ENCODE data around the gene NES. TPM values are rescaled to one million over a fixed set of nuclear protein-coding genes. Genes with fewer than 3 reads are reported as not detected.

Gene NES
- total RNA-seq, 1 experiment from 2014 or later, result 6.8 TPM

DNA sequence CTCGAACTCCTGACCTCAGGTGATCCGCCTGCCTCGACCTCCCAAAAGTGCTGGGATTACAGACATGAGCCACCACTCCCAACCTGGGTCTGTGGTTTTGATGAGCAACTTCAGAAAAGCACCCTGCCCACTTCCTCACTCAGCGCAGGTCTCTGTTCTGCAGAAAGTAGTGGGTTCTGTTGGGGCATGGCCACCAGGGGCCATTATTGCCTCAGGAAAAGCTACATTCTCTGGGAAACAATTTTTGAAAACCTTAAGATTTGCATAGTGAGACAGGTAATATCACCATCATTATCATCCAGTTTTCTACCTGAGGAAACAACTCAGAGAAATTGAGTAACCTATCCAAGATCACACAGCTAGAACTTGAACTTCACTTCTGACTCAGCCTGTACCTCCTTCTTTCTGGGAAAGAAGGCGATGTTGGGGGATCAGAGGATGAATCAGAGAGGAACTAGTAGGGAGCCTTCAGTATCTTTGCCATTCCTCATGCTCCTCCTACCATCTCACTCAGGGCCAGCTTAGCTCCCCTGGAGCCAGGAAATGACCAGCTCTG is 7.1 kb upstream of the NES start:
- DNase-seq, result peak in 1 of 2 experiments; percentile 84
- intact Hi-C loops (cut with micrococcal nuclease; ENCODE audit: unreplicated experiment), result loop anchor here (1.0 kb wide), 1 partner anchor 206 kb away; no protein-coding TSS in a partner anchor
- Histone ChIP-seq H3K79me2 (ENCODE audit: low read depth) (no peaks in the 10 kb centered on the region), H3K9me3 (ENCODE audit: insufficient read depth, low read depth) (no peaks in the 10 kb centered on the region), H3K27ac (peak overlapping the region; percentile 78), H3K4me2 (peak overlapping the region; percentile 4; the same call in 1 of the 2 replicates), H3K36me3 (ENCODE audit: low read depth) (no peaks in the 10 kb centered on the region), H3K9me2 (ENCODE audit: insufficient read depth) (no peaks in the 10 kb centered on the region), H4K20me1 (ENCODE audit: insufficient read depth) (no peaks in the 10 kb centered on the region), H2AFZ (no peak overlapping the region), H3F3A (ENCODE audit: insufficient read depth, low read depth) (peaks cover 27% of the 10 kb centered on the region), H3K4me1 (replicated peaks; ENCODE audit: insufficient read depth) (peaks cover 45% of the 10 kb centered on the region), H3K27me3 (ENCODE audit: insufficient read depth, low read depth) (peaks cover 5% of the 10 kb centered on the region; the same call in 1 of the 2 replicates), H3K4me3 (no peak overlapping the region)
- BruUV-seq (replicated peaks), result no TSS peak
- POLR2A ChIA-PET (ENCODE audit: unreplicated experiment), result interaction anchor here (0.5 kb wide), 1 partner anchor 60 kb away, joined by 3 read pairs; no protein-coding TSS in a partner anchor
- no peak for TF ChIP-seq EZH2 (IDR thresholded peaks at IDR 0.05; ENCODE audit: low read depth)
- TF ChIP-seq, protein P1, sequence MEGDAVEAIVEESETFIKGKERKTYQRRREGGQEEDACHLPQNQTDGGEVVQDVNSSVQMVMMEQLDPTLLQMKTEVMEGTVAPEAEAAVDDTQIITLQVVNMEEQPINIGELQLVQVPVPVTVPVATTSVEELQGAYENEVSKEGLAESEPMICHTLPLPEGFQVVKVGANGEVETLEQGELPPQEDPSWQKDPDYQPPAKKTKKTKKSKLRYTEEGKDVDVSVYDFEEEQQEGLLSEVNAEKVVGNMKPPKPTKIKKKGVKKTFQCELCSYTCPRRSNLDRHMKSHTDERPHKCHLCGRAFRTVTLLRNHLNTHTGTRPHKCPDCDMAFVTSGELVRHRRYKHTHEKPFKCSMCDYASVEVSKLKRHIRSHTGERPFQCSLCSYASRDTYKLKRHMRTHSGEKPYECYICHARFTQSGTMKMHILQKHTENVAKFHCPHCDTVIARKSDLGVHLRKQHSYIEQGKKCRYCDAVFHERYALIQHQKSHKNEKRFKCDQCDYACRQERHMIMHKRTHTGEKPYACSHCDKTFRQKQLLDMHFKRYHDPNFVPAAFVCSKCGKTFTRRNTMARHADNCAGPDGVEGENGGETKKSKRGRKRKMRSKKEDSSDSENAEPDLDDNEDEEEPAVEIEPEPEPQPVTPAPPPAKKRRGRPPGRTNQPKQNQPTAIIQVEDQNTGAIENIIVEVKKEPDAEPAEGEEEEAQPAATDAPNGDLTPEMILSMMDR (conservative IDR thresholded peaks at IDR 0.05), result peak; percentile 51; the same call in 1 of the 2 replicates
- CTCF ChIA-PET, result interaction anchor here (0.5 to 1.6 kb wide), 5 partner anchors 10 to 236 kb away, joined by 3 to 15 read pairs (median 5); partner anchors contain the start of gene LRRC71

DNA sequence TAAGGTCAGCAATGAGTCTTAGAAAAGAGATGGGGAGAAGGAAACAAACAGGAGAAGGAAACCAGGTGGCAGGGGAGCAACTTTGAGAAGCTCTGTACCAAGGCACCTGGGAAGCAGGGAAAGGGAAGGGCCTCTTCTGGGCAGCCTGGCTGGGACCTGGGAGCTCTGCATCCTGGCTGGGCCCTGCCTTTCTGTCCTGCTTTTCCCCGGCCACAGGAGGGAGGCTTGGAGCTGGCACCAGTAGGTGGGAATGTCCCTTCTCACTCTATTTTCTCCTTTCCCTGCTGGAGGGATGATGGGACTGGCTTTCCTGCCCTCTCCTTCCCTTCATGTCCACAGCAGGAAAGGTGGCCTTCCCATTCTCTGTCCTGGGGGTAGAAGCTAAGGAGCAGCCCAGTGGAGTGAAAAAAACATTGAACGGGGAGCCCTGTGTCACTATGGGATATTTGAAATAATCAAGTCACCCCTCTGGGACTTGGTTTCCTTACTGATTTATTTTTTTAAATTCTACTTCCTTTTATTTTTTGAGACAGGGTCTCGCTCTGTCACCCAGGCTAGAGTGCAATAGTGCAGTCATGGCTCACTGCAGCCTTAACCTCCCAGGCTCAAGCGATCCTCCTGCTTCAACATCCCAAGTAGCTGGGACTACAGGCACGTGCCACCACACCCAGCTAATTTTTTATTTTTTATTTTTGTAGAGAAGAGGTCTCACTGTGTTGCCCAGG is 5.1 kb upstream of the NES start:
- Histone ChIP-seq H3F3A (ENCODE audit: insufficient read depth, low read depth) (peaks cover 27% of the 10 kb centered on the region), H3K79me2 (ENCODE audit: low read depth) (no peaks in the 10 kb centered on the region), H3K4me3 (no peak overlapping the region), H3K9me2 (ENCODE audit: insufficient read depth) (no peaks in the 10 kb centered on the region), H4K20me1 (ENCODE audit: insufficient read depth) (no peaks in the 10 kb centered on the region), H3K4me2 (no peak overlapping the region), H3K27me3 (ENCODE audit: insufficient read depth, low read depth) (peaks cover 14% of the 10 kb centered on the region; the same call in 1 of the 2 replicates), H3K4me1 (replicated peaks; ENCODE audit: insufficient read depth) (peaks cover 44% of the 10 kb centered on the region), H3K36me3 (ENCODE audit: low read depth) (no peaks in the 10 kb centered on the region), H3K9me3 (ENCODE audit: insufficient read depth, low read depth) (no peaks in the 10 kb centered on the region), H3K27ac (no peak overlapping the region), H2AFZ (no peak overlapping the region)
- DNase-seq, result no peak
- CTCF ChIA-PET, result interaction anchor here (0.9 to 1.2 kb wide), 2 partner anchors 55 to 58 kb away, joined by 3 to 5 read pairs; no protein-coding TSS in a partner anchor
- no peak for TF ChIP-seq EZH2 (IDR thresholded peaks at IDR 0.05; ENCODE audit: low read depth)
- TF ChIP-seq, protein P1 (conservative IDR thresholded peaks at IDR 0.05), result no peak
- POLR2A ChIA-PET (ENCODE audit: unreplicated experiment), result interaction anchor here (0.7 kb wide), 1 partner anchor 18 kb away, joined by 3 read pairs; no protein-coding TSS in a partner anchor
- BruUV-seq (replicated peaks), result no TSS peak
- intact Hi-C loops (cut with micrococcal nuclease; ENCODE audit: unreplicated experiment), result no loop called here

DNA sequence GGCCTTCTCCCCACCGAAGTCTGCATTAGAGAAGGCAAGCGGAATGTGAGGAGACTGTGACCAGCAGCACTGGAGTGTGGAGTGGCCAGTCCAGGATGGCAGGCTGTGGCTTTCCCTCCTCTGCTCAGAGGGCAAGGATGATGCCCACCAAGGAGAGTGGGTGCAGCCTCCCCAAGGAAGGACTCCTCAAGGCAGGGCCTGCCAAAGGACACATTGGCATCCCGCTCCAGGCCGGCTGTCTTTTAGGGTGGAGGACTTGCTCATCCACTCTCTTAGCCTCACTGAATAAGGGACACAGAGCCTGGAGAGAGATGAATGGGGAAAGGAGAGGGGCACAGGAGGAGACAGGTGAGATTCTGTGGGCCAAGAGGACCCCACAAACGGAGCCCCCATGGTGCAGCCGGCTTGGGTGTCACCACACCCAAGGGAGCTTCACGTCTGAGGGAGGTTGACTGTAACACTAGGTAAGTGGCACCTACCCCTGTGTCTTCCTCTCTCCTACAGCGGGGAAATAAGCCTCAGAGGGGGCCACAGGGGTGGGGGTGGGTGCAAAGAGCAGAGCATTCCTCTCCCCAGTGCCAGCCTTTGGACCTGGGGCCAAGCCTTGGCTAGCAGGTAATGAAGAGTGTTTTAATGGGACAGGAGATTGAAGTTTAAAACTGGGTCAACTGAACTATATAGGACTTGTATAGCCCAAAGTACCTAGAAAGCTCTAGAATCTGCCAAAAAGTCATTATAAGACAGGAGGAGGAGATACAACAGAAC is 4.2 kb upstream of the NES start:
- Histone ChIP-seq H3K9me2 (ENCODE audit: insufficient read depth) (no peaks in the 10 kb centered on the region), H2AFZ (no peak overlapping the region), H3K27me3 (ENCODE audit: insufficient read depth, low read depth) (peaks cover 14% of the 10 kb centered on the region; the same call in 1 of the 2 replicates), H3K4me3 (no peak overlapping the region), H3K79me2 (ENCODE audit: low read depth) (no peaks in the 10 kb centered on the region), H3K4me1 (replicated peaks; ENCODE audit: insufficient read depth) (peaks cover 37% of the 10 kb centered on the region), H4K20me1 (ENCODE audit: insufficient read depth) (no peaks in the 10 kb centered on the region), H3K9me3 (ENCODE audit: insufficient read depth, low read depth) (no peaks in the 10 kb centered on the region), H3F3A (ENCODE audit: insufficient read depth, low read depth) (peaks cover 24% of the 10 kb centered on the region), H3K36me3 (ENCODE audit: low read depth) (no peaks in the 10 kb centered on the region), H3K27ac (no peak overlapping the region), H3K4me2 (no peak overlapping the region)
- CTCF ChIA-PET, result interaction anchor here (0.6 to 1.2 kb wide), 2 partner anchors 54 to 100 kb away, joined by 3 to 5 read pairs; no protein-coding TSS in a partner anchor
- DNase-seq, result no peak
- intact Hi-C loops (cut with micrococcal nuclease; ENCODE audit: unreplicated experiment), result no loop called here
- BruUV-seq (replicated peaks), result no TSS peak
- TF ChIP-seq, protein P1 (conservative IDR thresholded peaks at IDR 0.05), result no peak
- no peak for TF ChIP-seq EZH2 (IDR thresholded peaks at IDR 0.05; ENCODE audit: low read depth)
- POLR2A ChIA-PET (ENCODE audit: unreplicated experiment), result no interaction called here

Measured in PC-9 (cell line).